ENCODE data around the gene PLCB3. TPM values are rescaled to one million over a fixed set of nuclear protein-coding genes. Genes with fewer than 3 reads are reported as not detected.

PLCB3 gene
- total RNA-seq, 2 donors from 2014 or later, result 7.5 to 15.5 TPM

- TF ChIP-seq CTCF (IDR thresholded peaks at IDR 0.05), result no peak
- Histone ChIP-seq H3K27me3 (no peaks in the 10 kb centered on the region), H3K4me1 (no peaks in the 10 kb centered on the region), H3K36me3 (peaks cover 13% of the 10 kb centered on the region), H3K27ac (no peak overlapping the region), H3K9me3 (no peaks in the 10 kb centered on the region), H3K4me3 (no peak overlapping the region)
- DNase-seq (ENCODE audit: low spot score), result no peak
These were observed 32.5 kb upstream of the PLCB3 start for GRCh38 chr11:64218628-64219353.

DNA sequence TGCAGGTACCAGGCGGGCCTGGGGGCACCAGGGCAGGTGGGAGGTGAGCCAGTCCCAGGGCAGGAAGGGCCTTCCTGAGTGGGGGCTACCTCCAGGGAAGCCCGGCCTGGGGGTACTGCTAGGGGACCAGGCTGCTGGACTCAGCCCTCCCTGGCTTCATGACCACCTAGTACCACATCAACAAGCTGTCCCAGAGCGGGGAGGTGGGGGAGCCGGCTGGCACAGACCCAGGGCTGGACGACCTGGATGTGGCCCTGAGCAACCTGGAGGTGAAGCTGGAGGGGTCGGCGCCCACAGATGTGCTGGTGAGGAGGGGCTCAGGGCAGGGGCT lies 32.0 kb upstream of the PLCB3 start:
- no peak overlapping the region for H3K27ac ChIP-seq
- no peak for TF ChIP-seq CTCF (IDR thresholded peaks at IDR 0.05)
- no peak overlapping the region for H3K4me3 ChIP-seq
- H3K4me1 ChIP-seq, result no peaks in the 10 kb centered on the region
- peaks cover 17% of the 10 kb centered on the region for H3K36me3 ChIP-seq
- no peaks in the 10 kb centered on the region for H3K9me3 ChIP-seq
- no peaks in the 10 kb centered on the region for H3K27me3 ChIP-seq
- no peak for DNase-seq (ENCODE audit: low spot score)

- no peak overlapping the region for H3K4me3 ChIP-seq
- H3K4me1 ChIP-seq, result peaks cover 0 to under 1% of the 10 kb centered on the region in 2 donors
- no peaks in the 10 kb centered on the region for H3K27me3 ChIP-seq
- no peaks in the 10 kb centered on the region for H3K9me3 ChIP-seq
- DNase-seq (ENCODE audit: low spot score), result no peak
- H3K36me3 ChIP-seq, result peaks cover 17% of the 10 kb centered on the region
- no peak for TF ChIP-seq CTCF (IDR thresholded peaks at IDR 0.05)
- no peak overlapping the region for H3K27ac ChIP-seq
These were observed 31.6 kb upstream of the PLCB3 start for GRCh38 chr11:64219755-64220154.

- TF ChIP-seq CTCF (IDR thresholded peaks at IDR 0.05), result no peak
- Histone ChIP-seq H3K27me3 (no peaks in the 10 kb centered on the region), H3K36me3 (peaks cover 17% of the 10 kb centered on the region), H3K4me1 (peaks cover 0 to 6% of the 10 kb centered on the region in 2 donors), H3K27ac (no peak overlapping the region), H3K9me3 (no peaks in the 10 kb centered on the region), H3K4me3 (no peak overlapping the region)
- DNase-seq (ENCODE audit: low spot score), result no peak
These were observed 31.1 kb upstream of the PLCB3 start for GRCh38 chr11:64220271-64220670.

DNA sequence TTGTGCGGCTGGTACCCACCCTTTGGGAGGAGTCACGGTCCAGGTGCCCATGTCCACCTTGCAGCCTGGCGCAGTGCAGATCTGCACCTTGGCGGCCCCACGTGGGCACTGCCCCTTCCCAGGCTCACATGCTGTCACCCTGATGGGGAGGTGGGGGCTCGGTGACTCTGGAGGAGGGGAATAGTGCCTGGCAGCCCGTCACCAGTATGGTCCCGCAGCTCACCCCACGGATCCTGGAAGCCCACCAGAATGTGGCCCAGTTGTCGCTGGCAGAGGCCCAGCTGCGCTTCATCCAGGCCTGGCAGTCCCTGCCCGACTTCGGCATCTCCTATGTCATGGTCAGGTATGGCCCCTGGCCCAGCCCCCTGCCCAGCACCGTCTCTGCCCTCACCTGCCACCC lies 30.5 kb upstream of the PLCB3 start:
- Histone ChIP-seq H3K27ac (no peak overlapping the region), H3K4me1 (peaks cover 0 to 11% of the 10 kb centered on the region in 2 donors), H3K36me3 (peaks cover 17% of the 10 kb centered on the region), H3K9me3 (no peaks in the 10 kb centered on the region), H3K4me3 (no peak overlapping the region), H3K27me3 (no peaks in the 10 kb centered on the region)
- no peak for TF ChIP-seq CTCF (IDR thresholded peaks at IDR 0.05)
- DNase-seq (ENCODE audit: low spot score), result no peak

GRCh38 chr11:64222651-64223000 lies 28.7 kb upstream of the PLCB3 start:
- H3K36me3 ChIP-seq, result peaks cover 17% of the 10 kb centered on the region
- no peaks in the 10 kb centered on the region for H3K27me3 ChIP-seq
- H3K4me1 ChIP-seq, result peaks cover 0 to 25% of the 10 kb centered on the region in 2 donors
- no peak for DNase-seq (ENCODE audit: low spot score)
- H3K9me3 ChIP-seq, result no peaks in the 10 kb centered on the region
- no peak overlapping the region for H3K27ac ChIP-seq
- H3K4me3 ChIP-seq, result no peak overlapping the region
- no peak for TF ChIP-seq CTCF (IDR thresholded peaks at IDR 0.05)

Data from right atrium auricular region (tissue), 2 donors.